NCI-H2171 treated with DMSO at 0.1 percent for 48 hours (cell line): ENCODE results near the gene B3GALNT2.

Source experiments
- DNase-seq: peaks from one replicate; lab custom pipeline; 2025; lab: John Stamatoyannopoulos, UW

Gene B3GALNT2

GRCh38 chr1:235454021-235454420, 50.2 kb downstream of the B3GALNT2 start:
- DNase-seq = no peak

GRCh38 chr1:235450886-235451483, 53.3 kb downstream of the B3GALNT2 start:
- no peak for DNase-seq

- DNase-seq = no peak
Measured at GRCh38 chr1:235450433-235450832, 53.8 kb downstream of the B3GALNT2 start.

- no peak for DNase-seq
Measured at GRCh38 chr1:235448616-235449015, 55.6 kb downstream of the B3GALNT2 start.

- DNase-seq = no peak
Measured at GRCh38 chr1:235442788-235443429, 61.3 kb downstream of the B3GALNT2 start.

- no peak for DNase-seq
Measured at GRCh38 chr1:235441159-235441685, 63.0 kb downstream of the B3GALNT2 start.

GRCh38 chr1:235434001-235434400, 70.3 kb downstream of the B3GALNT2 start:
- DNase-seq = no peak

- no peak for DNase-seq
Measured at GRCh38 chr1:235430991-235431390, 73.3 kb downstream of the B3GALNT2 start.

GRCh38 chr1:235429143-235429542, 75.1 kb downstream of the B3GALNT2 start:
- no peak for DNase-seq

- DNase-seq = peak; percentile 16
Measured at GRCh38 chr1:235427447-235427846, 76.8 kb downstream of the B3GALNT2 start.

- DNase-seq = no peak
Measured at GRCh38 chr1:235426680-235427079, 77.6 kb downstream of the B3GALNT2 start.

GRCh38 chr1:235426143-235426542, 78.1 kb downstream of the B3GALNT2 start:
- no peak for DNase-seq

GRCh38 chr1:235425357-235425756, 78.9 kb downstream of the B3GALNT2 start:
- no peak for DNase-seq

- DNase-seq = peak; percentile 84
Measured at GRCh38 chr1:235424092-235424491, 80.2 kb downstream of the B3GALNT2 start.

- DNase-seq = peak; percentile 22
Measured at GRCh38 chr1:235423214-235423652, 81.0 kb downstream of the B3GALNT2 start.

GRCh38 chr1:235421751-235422150, 82.5 kb downstream of the B3GALNT2 start:
- peak; percentile 95 for DNase-seq

GRCh38 chr1:235417086-235417697, 87.1 kb downstream of the B3GALNT2 start:
- peak; percentile 48 for DNase-seq

GRCh38 chr1:235416662-235417049, 87.6 kb downstream of the B3GALNT2 start:
- DNase-seq = peak; percentile 25

GRCh38 chr1:235415008-235415904, 89.0 kb downstream of the B3GALNT2 start:
- peak; percentile 54 for DNase-seq

GRCh38 chr1:235411489-235412486, 92.5 kb downstream of the B3GALNT2 start:
- DNase-seq = peak; percentile 51

- no peak for DNase-seq
Measured at GRCh38 chr1:235410467-235410866, 93.8 kb downstream of the B3GALNT2 start.
